Caco-2 (cell line): ENCODE measurements around the gene PNMT. TPM values are rescaled to one million over a fixed set of nuclear protein-coding genes. Genes with fewer than 3 reads are reported as not detected.

Experiments
- BruUV-seq: library from RNA; stranded (reverse); fragments of 400-500 nt; replicated peaks from 2 replicates; lab custom pipeline; 2021; lab: Mats Ljungman, UMichigan
- CTCF ChIA-PET: fragments of 300-600 bp; sonication (Branson Sonifier 250); formaldehyde crosslinking; loops from one replicate; lab custom pipeline; 2022; ENCODE audit warnings: antibody characterized with exemption; lab: Charles Lee
- POLR2A ChIA-PET: fragments of 300-600 bp; sonication (Branson Sonifier 250); formaldehyde crosslinking; loops from one replicate; lab custom pipeline; 2022; ENCODE audit warnings: antibody characterized with exemption; lab: Charles Lee
- DNase-seq, 2 experiments: peaks; one replicate each; pipeline versions ENCODE4 v3.0.0 to v3.0.0-alpha.2; 2020 to 2022
- H3K27me3 ChIP-seq: replicated peaks from 2 replicates; pipeline ENCODE4 v1.6.0; 2011; ENCODE audit warnings: low read length; ENCODE audit not compliant: control insufficient read depth, insufficient read depth
- H3K36me3 ChIP-seq: 2 replicates; pipeline ENCODE4 v1.5.1; 2011; ENCODE audit warnings: low read length; ENCODE audit not compliant: control insufficient read depth, insufficient read depth
- H3K4me1 ChIP-seq: fragments of 250-450 bp; sonication (Bioruptor Pico); 2 replicates; pipeline ENCODE4 v1.5.1; 2020; ENCODE audit warnings: mild to moderate bottlenecking
- H3K4me3 ChIP-seq: 2 replicates; pipeline ENCODE4 v1.5.1; 2011; ENCODE audit warnings: low read depth, mild to moderate bottlenecking, control low read depth, low read length
- H3K9me3 ChIP-seq: fragments of 250-450 bp; sonication (Bioruptor Pico); 2 replicates; pipeline ENCODE4 v1.5.1; 2020; ENCODE audit warnings: mild to moderate bottlenecking, moderate library complexity
- H3K27ac Mint-ChIP-seq: one replicate; pipeline ENCODE4 v1.8.0; 2022; ENCODE audit warnings: mixed read lengths; ENCODE audit not compliant: unreplicated experiment
- H3K27me3 Mint-ChIP-seq: one replicate; pipeline ENCODE4 v1.8.0; 2022; ENCODE audit warnings: mixed read lengths; ENCODE audit not compliant: insufficient read depth, unreplicated experiment
- H3K36me3 Mint-ChIP-seq: one replicate; pipeline ENCODE4 v1.8.0; 2022; ENCODE audit warnings: mild to moderate bottlenecking, mixed read lengths; ENCODE audit not compliant: insufficient read depth, unreplicated experiment
- H3K4me1 Mint-ChIP-seq: one replicate; pipeline ENCODE4 v1.8.0; 2022; ENCODE audit warnings: low read depth, mixed read lengths; ENCODE audit not compliant: unreplicated experiment
- H3K4me3 Mint-ChIP-seq: one replicate; pipeline ENCODE4 v1.8.0; 2022; ENCODE audit warnings: mild to moderate bottlenecking, moderate library complexity, mixed read lengths; ENCODE audit not compliant: unreplicated experiment
- H3K9me3 Mint-ChIP-seq: one replicate; pipeline ENCODE4 v1.8.0; 2022; ENCODE audit warnings: mixed read lengths; ENCODE audit not compliant: unreplicated experiment
- intact Hi-C: fragments of 100-400 bp; cut with micrococcal nuclease; formaldehyde crosslinking; loops from one replicate; pipeline ENCODE4 v1.10.0; 2022; ENCODE audit not compliant: unreplicated experiment
- total RNA-seq: library from RNA; stranded (reverse); gene quantifications from 2 replicates; pipeline ENCODE4 v1.2.3, GENCODE V29; 2022
- TF ChIP-seq, protein P1 (sequence below), 2 experiments: fragments of 200-600 bp in 1 of 2; IDR thresholded peaks; 1 replicate in 1 of 2; 2 replicates in 1 of 2; pipeline versions ENCODE4 v1.5.1 to v1.8.0; 2011 to 2022; ENCODE audit warnings: antibody characterized with exemption in 1 of 2, control low read depth in 1 of 2, inconsistent platforms in 1 of 2, low read depth in 1 of 2, low read length in 1 of 2, mild to moderate bottlenecking in 1 of 2, moderate library complexity in 1 of 2; ENCODE audit not compliant: insufficient read depth in 1 of 2, severe bottlenecking in 1 of 2, unreplicated experiment in 1 of 2

Gene PNMT
- total RNA-seq, 1 experiment from 2014 or later = not detected

- no peak for DNase-seq
- CTCF ChIA-PET = interaction anchor here (1.0 kb wide), 1 partner anchor 52 kb away, joined by 4 read pairs; no protein-coding TSS in a partner anchor
- H3K4me3 Mint-ChIP-seq = no peak overlapping the region
Measured at GRCh38 chr17:39673335-39674081, 5.3 kb downstream of the PNMT start.

GRCh38 chr17:39674179-39674578, 5.9 kb downstream of the PNMT start:
- Mint-ChIP-seq H3K9me3 (no peaks in the 10 kb centered on the region), H3K36me3 (peaks cover 11% of the 10 kb centered on the region), H3K4me3 (no peak overlapping the region), H3K27ac (no peak overlapping the region), H3K27me3 (no peaks in the 10 kb centered on the region), H3K4me1 (peaks cover 14% of the 10 kb centered on the region)
- DNase-seq = no peak
- Histone ChIP-seq H3K4me3 (no peak overlapping the region), H3K4me1 (peaks cover 30% of the 10 kb centered on the region), H3K9me3 (no peaks in the 10 kb centered on the region), H3K36me3 (no peaks in the 10 kb centered on the region), H3K27me3 (no peaks in the 10 kb centered on the region)
- intact Hi-C loops = no loop called here
- TF ChIP-seq, protein P1, sequence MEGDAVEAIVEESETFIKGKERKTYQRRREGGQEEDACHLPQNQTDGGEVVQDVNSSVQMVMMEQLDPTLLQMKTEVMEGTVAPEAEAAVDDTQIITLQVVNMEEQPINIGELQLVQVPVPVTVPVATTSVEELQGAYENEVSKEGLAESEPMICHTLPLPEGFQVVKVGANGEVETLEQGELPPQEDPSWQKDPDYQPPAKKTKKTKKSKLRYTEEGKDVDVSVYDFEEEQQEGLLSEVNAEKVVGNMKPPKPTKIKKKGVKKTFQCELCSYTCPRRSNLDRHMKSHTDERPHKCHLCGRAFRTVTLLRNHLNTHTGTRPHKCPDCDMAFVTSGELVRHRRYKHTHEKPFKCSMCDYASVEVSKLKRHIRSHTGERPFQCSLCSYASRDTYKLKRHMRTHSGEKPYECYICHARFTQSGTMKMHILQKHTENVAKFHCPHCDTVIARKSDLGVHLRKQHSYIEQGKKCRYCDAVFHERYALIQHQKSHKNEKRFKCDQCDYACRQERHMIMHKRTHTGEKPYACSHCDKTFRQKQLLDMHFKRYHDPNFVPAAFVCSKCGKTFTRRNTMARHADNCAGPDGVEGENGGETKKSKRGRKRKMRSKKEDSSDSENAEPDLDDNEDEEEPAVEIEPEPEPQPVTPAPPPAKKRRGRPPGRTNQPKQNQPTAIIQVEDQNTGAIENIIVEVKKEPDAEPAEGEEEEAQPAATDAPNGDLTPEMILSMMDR (IDR thresholded peaks at IDR 0.05; ENCODE audit: insufficient read depth in 1 of 2, low read depth in 1 of 2, low read length in 1 of 2, severe bottlenecking in 1 of 2, unreplicated experiment in 1 of 2) = no peak
- no TSS peak for BruUV-seq
- ChIA-PET CTCF (interaction anchor here (0.5 to 2.2 kb wide), 7 partner anchors 20 to 90 kb away, joined by 3 to 14 read pairs (median 4); partner anchors contain the start of gene MIEN1), POLR2A (no interaction called here)

More at GRCh38 chr17:39673335-39674081, 5.3 kb downstream of the PNMT start:
- no peak overlapping the region for H3K4me3 ChIP-seq
- peaks cover 23% of the 10 kb centered on the region for H3K4me1 ChIP-seq
- Mint-ChIP-seq H3K27ac (no peak overlapping the region), H3K27me3 (peaks cover 3% of the 10 kb centered on the region), H3K9me3 (no peaks in the 10 kb centered on the region), H3K4me1 (peaks cover 11% of the 10 kb centered on the region), H3K36me3 (peaks cover 11% of the 10 kb centered on the region)
- H3K27me3 ChIP-seq = no peaks in the 10 kb centered on the region
- POLR2A ChIA-PET = no interaction called here
- no peaks in the 10 kb centered on the region for H3K36me3 ChIP-seq
- no peaks in the 10 kb centered on the region for H3K9me3 ChIP-seq
- TF ChIP-seq, protein P1 (IDR thresholded peaks at IDR 0.05; ENCODE audit: insufficient read depth in 1 of 2, low read depth in 1 of 2, low read length in 1 of 2, severe bottlenecking in 1 of 2, unreplicated experiment in 1 of 2) = no peak
- BruUV-seq = no TSS peak
- intact Hi-C loops = no loop called here

GRCh38 chr17:39674702-39675389, 6.6 kb downstream of the PNMT start:
- no peaks in the 10 kb centered on the region for H3K27me3 ChIP-seq
- no peaks in the 10 kb centered on the region for H3K9me3 Mint-ChIP-seq
- ChIA-PET CTCF (interaction anchor here (0.7 to 2.2 kb wide), 10 partner anchors 8 to 128 kb away, joined by 3 to 14 read pairs (median 4); partner anchors contain the start of genes ERBB2, MIEN1 and PGAP3), POLR2A (interaction anchor here (0.6 kb wide), 1 partner anchor 44 kb away, joined by 3 read pairs; no protein-coding TSS in a partner anchor)
- no peak overlapping the region for H3K4me3 ChIP-seq
- TF ChIP-seq, protein P1 (IDR thresholded peaks at IDR 0.05; ENCODE audit: insufficient read depth in 1 of 2, low read depth in 1 of 2, low read length in 1 of 2, severe bottlenecking in 1 of 2, unreplicated experiment in 1 of 2) = no peak
- H3K36me3 Mint-ChIP-seq = peaks cover 11% of the 10 kb centered on the region
- H3K4me1 Mint-ChIP-seq = peaks cover 14% of the 10 kb centered on the region
- no peaks in the 10 kb centered on the region for H3K9me3 ChIP-seq
- H3K4me3 Mint-ChIP-seq = no peak overlapping the region
- no TSS peak for BruUV-seq
- DNase-seq = peak; percentile 72 to 84
- no peaks in the 10 kb centered on the region for H3K27me3 Mint-ChIP-seq
- intact Hi-C loops = loop anchor here (1.0 kb wide), 1 partner anchor 20 kb away; no protein-coding TSS in a partner anchor
- peaks cover 31% of the 10 kb centered on the region for H3K4me1 ChIP-seq
- H3K27ac Mint-ChIP-seq = peak overlapping the region; percentile 78
- H3K36me3 ChIP-seq = no peaks in the 10 kb centered on the region
